Neutrophil (primary cell): Measurements from ENCODE around the gene ID3.

ENCODE experiments used
- H3K27ac ChIP-seq: fragments of 200-600 bp; sonication (generic); 2 replicates; pipeline ENCODE4 v1.5.1; 2016; ENCODE audit warnings: mild to moderate bottlenecking, moderate library complexity
- H3K27me3 ChIP-seq: fragments of 200-600 bp; sonication (generic); 2 replicates; pipeline ENCODE4 v1.6.0; 2016; ENCODE audit warnings: mild to moderate bottlenecking
- H3K36me3 ChIP-seq: fragments of 200-600 bp; sonication (generic); 2 replicates; pipeline ENCODE4 v1.5.1; 2017
- H3K4me1 ChIP-seq, 2 experiments: fragments of 200-600 bp in 1 of 2; sonication (generic) in 1 of 2; 1 replicate in 1 of 2; 2 replicates in 1 of 2; pipeline versions ENCODE4 v1.5.1 to v1.6.1; 2013 to 2016; ENCODE audit warnings: low read depth in 1 of 2, low read length in 1 of 2, mild to moderate bottlenecking in 1 of 2, moderate library complexity in 1 of 2; ENCODE audit not compliant: control insufficient read depth in 1 of 2, insufficient read depth in 1 of 2
- H3K4me3 ChIP-seq, 2 experiments: fragments of 200-600 bp in 1 of 2; sonication (generic) in 1 of 2; 1 replicate in 1 of 2; 2 replicates in 1 of 2; pipeline ENCODE4 v1.5.1; 2013 to 2016; ENCODE audit warnings: low read depth in 1 of 2, low read length in 1 of 2, mild to moderate bottlenecking in 1 of 2, moderate library complexity in 1 of 2
- H3K9me3 ChIP-seq: fragments of 200-600 bp; sonication (generic); 2 replicates; pipeline ENCODE4 v1.5.1; 2016
- TF ChIP-seq, protein P1 (sequence below): fragments of 200-600 bp; sonication (generic); IDR thresholded peaks from 2 replicates; pipeline ENCODE4 v1.5.1; 2016; ENCODE audit warnings: antibody characterized with exemption

Gene ID3

DNA sequence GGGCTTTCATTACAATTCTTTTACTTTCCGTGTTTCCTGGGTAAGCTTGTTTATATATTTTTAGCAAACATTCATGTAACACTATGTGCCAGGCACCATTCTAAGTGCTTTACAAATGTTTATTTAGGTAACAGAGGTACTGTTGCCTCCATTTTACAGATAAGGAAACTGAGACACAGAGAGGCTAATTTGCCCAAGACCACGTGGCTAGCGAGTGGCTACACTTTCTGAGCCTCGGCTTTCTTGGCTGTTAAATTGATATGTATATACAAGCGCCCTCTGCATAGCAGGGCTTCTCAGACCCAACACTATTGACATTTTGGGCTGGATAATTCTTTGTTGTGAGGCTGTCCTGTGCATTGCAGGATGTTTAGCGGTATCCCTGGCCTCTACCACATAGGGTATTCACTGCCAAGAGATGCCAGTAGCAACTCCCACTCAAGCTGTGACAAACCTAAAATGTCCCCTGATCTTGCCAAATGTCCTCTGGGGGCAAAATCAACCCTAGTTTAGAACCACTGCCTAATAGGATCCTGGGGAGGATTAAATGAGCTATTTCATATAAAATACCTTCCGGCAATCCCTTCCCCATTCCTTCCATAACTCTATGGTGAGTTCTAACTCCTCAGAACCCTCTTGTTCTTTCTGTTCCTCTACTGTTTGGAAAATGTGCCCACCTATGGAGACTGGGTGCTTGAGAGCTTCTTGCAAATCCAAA lies 17.2 kb upstream of the ID3 start:
- TF ChIP-seq, protein P1, sequence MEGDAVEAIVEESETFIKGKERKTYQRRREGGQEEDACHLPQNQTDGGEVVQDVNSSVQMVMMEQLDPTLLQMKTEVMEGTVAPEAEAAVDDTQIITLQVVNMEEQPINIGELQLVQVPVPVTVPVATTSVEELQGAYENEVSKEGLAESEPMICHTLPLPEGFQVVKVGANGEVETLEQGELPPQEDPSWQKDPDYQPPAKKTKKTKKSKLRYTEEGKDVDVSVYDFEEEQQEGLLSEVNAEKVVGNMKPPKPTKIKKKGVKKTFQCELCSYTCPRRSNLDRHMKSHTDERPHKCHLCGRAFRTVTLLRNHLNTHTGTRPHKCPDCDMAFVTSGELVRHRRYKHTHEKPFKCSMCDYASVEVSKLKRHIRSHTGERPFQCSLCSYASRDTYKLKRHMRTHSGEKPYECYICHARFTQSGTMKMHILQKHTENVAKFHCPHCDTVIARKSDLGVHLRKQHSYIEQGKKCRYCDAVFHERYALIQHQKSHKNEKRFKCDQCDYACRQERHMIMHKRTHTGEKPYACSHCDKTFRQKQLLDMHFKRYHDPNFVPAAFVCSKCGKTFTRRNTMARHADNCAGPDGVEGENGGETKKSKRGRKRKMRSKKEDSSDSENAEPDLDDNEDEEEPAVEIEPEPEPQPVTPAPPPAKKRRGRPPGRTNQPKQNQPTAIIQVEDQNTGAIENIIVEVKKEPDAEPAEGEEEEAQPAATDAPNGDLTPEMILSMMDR: no peak
- Histone ChIP-seq H3K27me3 (peaks cover 63% of the 10 kb centered on the region), H3K4me1 (no peaks in the 10 kb centered on the region), H3K4me3 (no peak overlapping the region), H3K27ac (no peak overlapping the region), H3K36me3 (no peaks in the 10 kb centered on the region), H3K9me3 (no peaks in the 10 kb centered on the region)

DNA sequence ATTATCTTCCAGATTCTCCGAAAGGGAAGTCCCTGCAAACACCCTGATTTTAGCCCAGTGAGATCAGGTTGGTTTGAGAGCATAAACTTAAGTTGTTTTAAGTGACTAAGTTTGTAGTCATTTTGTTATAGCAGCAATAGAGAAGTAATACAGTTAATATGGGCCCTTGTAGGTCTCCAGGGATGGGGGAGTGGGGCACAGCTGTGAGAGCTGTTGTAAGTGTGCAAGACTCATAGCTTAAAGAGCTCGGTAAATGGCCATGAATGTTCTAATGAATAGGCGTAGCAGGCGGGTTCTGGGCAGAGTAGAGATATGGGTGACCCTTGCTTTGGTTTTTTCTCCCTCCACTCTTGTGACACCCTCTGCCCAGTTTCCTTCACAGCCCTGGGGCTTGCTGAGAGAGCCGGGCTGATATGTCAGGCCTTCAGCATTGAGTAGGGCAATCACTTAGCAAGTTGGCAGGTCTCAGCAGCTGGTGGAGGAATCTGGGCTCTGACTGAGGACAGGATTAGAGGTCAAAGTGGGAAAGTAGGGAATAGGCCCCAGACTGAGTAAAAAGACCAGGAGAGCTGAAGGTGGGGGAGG lies 16.0 kb upstream of the ID3 start:
- H3K9me3 ChIP-seq: no peaks in the 10 kb centered on the region
- no peaks in the 10 kb centered on the region for H3K4me1 ChIP-seq
- no peaks in the 10 kb centered on the region for H3K36me3 ChIP-seq
- peaks cover 70% of the 10 kb centered on the region for H3K27me3 ChIP-seq
- TF ChIP-seq, protein P1: no peak
- H3K27ac ChIP-seq: no peak overlapping the region
- H3K4me3 ChIP-seq: no peak overlapping the region

DNA sequence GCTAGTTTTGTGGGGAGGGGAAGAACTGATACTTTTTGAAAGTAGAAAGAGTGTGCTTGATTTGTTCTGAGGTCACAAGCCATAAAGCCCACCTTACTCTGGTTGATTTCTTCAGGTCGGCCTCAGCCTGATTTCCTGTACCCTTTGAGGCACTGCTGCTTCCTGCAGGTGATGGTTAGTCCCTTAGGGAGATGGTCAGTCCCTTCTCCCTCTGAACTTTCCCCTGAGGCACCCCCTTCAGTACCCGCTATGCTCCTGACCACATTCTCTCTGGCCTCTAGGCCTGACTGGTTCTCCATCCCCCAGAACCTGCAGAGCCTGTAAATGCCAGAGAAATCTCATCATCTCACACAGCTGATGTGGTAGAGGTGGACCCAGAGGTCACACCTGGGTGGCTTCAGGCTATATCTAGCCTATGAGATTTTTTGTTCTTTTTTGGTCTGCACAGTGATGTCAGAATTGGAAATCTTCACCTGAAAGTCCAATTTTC lies 15.0 kb upstream of the ID3 start:
- no peaks in the 10 kb centered on the region for H3K9me3 ChIP-seq
- H3K4me3 ChIP-seq: no peak overlapping the region
- peaks cover 80% of the 10 kb centered on the region for H3K27me3 ChIP-seq
- TF ChIP-seq, protein P1: no peak
- no peaks in the 10 kb centered on the region for H3K4me1 ChIP-seq
- H3K27ac ChIP-seq: no peak overlapping the region
- H3K36me3 ChIP-seq: no peaks in the 10 kb centered on the region

DNA sequence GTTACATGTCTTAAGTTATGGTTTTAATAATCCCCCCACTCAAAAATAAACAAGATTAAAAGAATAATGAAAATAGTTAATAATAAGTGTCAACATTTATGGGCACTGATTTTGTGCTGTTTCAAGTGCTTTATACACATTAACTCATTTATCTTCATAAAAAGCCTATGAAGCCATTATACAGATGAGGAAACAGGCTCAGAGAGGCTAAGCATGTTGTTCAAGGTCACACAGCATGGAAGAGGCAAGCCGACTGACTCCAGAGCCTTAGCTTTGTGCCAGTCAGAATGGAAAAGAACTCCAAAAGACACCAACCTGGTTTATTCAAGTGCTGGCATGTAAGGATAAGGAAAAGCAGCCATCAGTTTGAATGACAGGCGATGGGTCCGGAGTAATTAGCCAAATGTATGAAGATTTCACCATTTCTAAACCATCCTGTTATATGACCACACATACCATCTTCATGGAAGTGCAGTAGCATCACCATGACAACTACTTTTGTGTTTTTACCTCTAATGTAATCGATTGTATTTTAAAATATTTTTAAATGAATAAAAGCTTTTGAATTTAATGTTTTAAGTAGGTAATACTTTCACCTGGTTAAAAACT lies 14.4 kb upstream of the ID3 start:
- no peak overlapping the region for H3K27ac ChIP-seq
- no peak overlapping the region for H3K4me3 ChIP-seq
- TF ChIP-seq, protein P1: no peak
- no peaks in the 10 kb centered on the region for H3K4me1 ChIP-seq
- H3K9me3 ChIP-seq: no peaks in the 10 kb centered on the region
- H3K36me3 ChIP-seq: no peaks in the 10 kb centered on the region
- H3K27me3 ChIP-seq: peaks cover 86% of the 10 kb centered on the region

DNA sequence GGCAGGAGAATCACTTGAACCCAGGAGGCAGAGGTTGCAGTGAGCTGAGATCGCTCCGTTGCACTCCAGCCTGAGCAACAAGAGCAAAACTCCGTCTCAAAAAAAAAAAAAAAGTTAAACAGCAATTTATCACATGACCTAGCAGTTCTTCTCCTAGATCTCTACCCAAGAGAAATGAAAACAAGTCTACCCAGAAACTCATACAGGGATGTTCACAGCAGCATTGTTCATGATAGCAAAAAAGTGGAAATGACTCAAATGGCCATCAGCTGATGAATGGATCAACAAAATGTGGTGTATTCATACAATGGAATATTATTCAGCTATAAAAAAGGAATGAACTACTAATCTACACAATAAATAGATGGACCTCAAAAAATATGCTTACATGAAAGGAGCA lies 12.2 kb upstream of the ID3 start:
- Histone ChIP-seq H3K27ac (no peak overlapping the region), H3K36me3 (no peaks in the 10 kb centered on the region), H3K9me3 (no peaks in the 10 kb centered on the region), H3K4me1 (peaks cover 13 to 19% of the 10 kb centered on the region in 2 experiments), H3K27me3 (peaks cover 86% of the 10 kb centered on the region), H3K4me3 (no peak overlapping the region)
- TF ChIP-seq, protein P1: no peak
